K562 (cell line): ENCODE data around the gene TBX1. TPM values are rescaled to one million over a fixed set of nuclear protein-coding genes. Genes with fewer than 3 reads are reported as not detected.

ENCODE experiments used
- C11orf30 ChIP-seq: fragments of 450-650 bp; IDR thresholded peaks from 2 replicates; pipeline ENCODE4 v1.6.1; 2016; ENCODE audit warnings: low read depth, mild to moderate bottlenecking
- FIP1L1 ChIP-seq: fragments of 200-400 bp; formaldehyde crosslinking; IDR thresholded peaks from 2 replicates; pipeline ENCODE4 v1.6.1; 2018; ENCODE audit warnings: mild to moderate bottlenecking, low read depth, low read length; ENCODE audit not compliant: poor library complexity, severe bottlenecking
- FOXA3 ChIP-seq, 2 experiments: fragments of 450-650 bp in 1 of 2; sonication (generic) in 1 of 2; formaldehyde crosslinking; IDR thresholded peaks in 1 of 2; conservative IDR thresholded peaks in 1 of 2; 2 replicates each; pipeline versions ENCODE4 v1.4.0 to v1.8.0; 2020 to 2022; ENCODE audit warnings: mild to moderate bottlenecking in 2 of 2, missing genetic modification reagents in 1 of 2
- FOXJ2 ChIP-seq: fragments of 200-800 bp; sonication (Bioruptor generic); IDR thresholded peaks from 2 replicates; pipeline ENCODE4 v1.6.1; 2016; ENCODE audit warnings: missing genetic modification characterization, missing compliant biosample characterization
- HDAC3 ChIP-seq: fragments of 450-650 bp; IDR thresholded peaks from 2 replicates; pipeline ENCODE4 v1.6.1; 2018; ENCODE audit warnings: borderline replicate concordance, mild to moderate bottlenecking, moderate library complexity; ENCODE audit not compliant: partially characterized antibody
- HDAC6 ChIP-seq: IDR thresholded peaks from 2 replicates; pipeline ENCODE4 v1.6.1; 2012; ENCODE audit warnings: low read depth, mild to moderate bottlenecking, control low read depth, inconsistent platforms, low read length, moderate library complexity
- KLF6 ChIP-seq: fragments of 250-450 bp; sonication (Bioruptor Pico); IDR thresholded peaks from 2 replicates; pipeline ENCODE4 v1.4.0; 2020; ENCODE audit warnings: mild to moderate bottlenecking, moderate library complexity, borderline replicate concordance
- MBD2 ChIP-seq: sonication (generic); IDR thresholded peaks from 2 replicates; pipeline ENCODE4 v1.6.1; 2016; ENCODE audit warnings: low read depth, borderline replicate concordance
- POLR2B ChIP-seq: fragments of 450-650 bp; IDR thresholded peaks from 2 replicates; pipeline ENCODE4 v1.6.1; 2018; ENCODE audit warnings: low read depth; ENCODE audit not compliant: partially characterized antibody
- RBFOX2 ChIP-seq: fragments of 200-400 bp; formaldehyde crosslinking; IDR thresholded peaks from 2 replicates; pipeline ENCODE4 v1.6.1; 2017; ENCODE audit warnings: low read depth, mild to moderate bottlenecking, low read length, moderate library complexity
- RNF219 ChIP-seq: fragments of 250-450 bp; sonication (Bioruptor Pico); IDR thresholded peaks from 2 replicates; pipeline ENCODE4 v1.5.0; 2022; ENCODE audit warnings: mild to moderate bottlenecking
- ZBTB11 ChIP-seq, 3 experiments: fragments of 200-800 bp in 1 of 3; fragments of 250-450 bp in 1 of 3; fragments of 450-650 bp in 1 of 3; sonication (Bioruptor Pico) in 1 of 3; sonication (Bioruptor generic) in 1 of 3; formaldehyde crosslinking in 1 of 3; IDR thresholded peaks; 2 replicates each; pipeline versions ENCODE4 v1.6.1 to v1.8.0; 2016 to 2022; ENCODE audit warnings: mild to moderate bottlenecking in 2 of 3, missing genetic modification characterization in 2 of 3, missing compliant biosample characterization in 1 of 3, moderate library complexity in 1 of 3
- ZMIZ1 ChIP-seq, 2 experiments: fragments of 150-350 bp in 1 of 2; IDR thresholded peaks; 2 replicates each; pipeline ENCODE4 v1.6.1; 2012 to 2016; ENCODE audit warnings: low read depth in 2 of 2, low read length in 2 of 2, mild to moderate bottlenecking in 1 of 2, moderate library complexity in 1 of 2
- ZNF217 ChIP-seq: sonication (generic); formaldehyde crosslinking; IDR thresholded peaks from 2 replicates; pipeline ENCODE4 v1.8.0; 2022; ENCODE audit warnings: mild to moderate bottlenecking, missing genetic modification reagents
- ZNF57 ChIP-seq: fragments of 450-650 bp; formaldehyde crosslinking; IDR thresholded peaks from 2 replicates; pipeline ENCODE4 v1.4.0; 2020; ENCODE audit warnings: mild to moderate bottlenecking, moderate library complexity
- ZNF79 ChIP-seq: fragments of 250-450 bp; sonication (Bioruptor Pico); IDR thresholded peaks from 2 replicates; pipeline ENCODE4 v1.4.0; 2020; ENCODE audit warnings: low read depth, mild to moderate bottlenecking, moderate library complexity
- polyA plus RNA-seq, 8 experiments: library from polyadenylated mRNA; depleted of rRNA in 4 of 8; stranded (reverse) in 5 of 8; unstranded in 3 of 8; fragments of >200 nt; fragmentation: Nextera tagmentation in 2 of 8; fragmentation: Illumina TruSeq in 1 of 8; extraction: Ambion mirVana in 2 of 8; extraction: Trizol in 1 of 8; gene quantifications; 2 replicates each; pipeline versions ENCODE4 v1.2.1 to v1.2.3, GENCODE V29; 2011 to 2014; ENCODE audit warnings: inconsistent platforms in 1 of 8, missing spikeins in 1 of 8
- total RNA-seq, 7 experiments: library from RNA; depleted of rRNA in 6 of 7; stranded (reverse); fragments of >200 nt in 6 of 7; fragmentation: Illumina TruSeq in 2 of 7; extraction: Trizol in 2 of 7; gene quantifications; 2 replicates each; pipeline versions ENCODE4 v1.2.1 to v1.2.3, GENCODE V29; 2011 to 2021; ENCODE audit warnings: low replicate concordance in 1 of 7

Gene TBX1
- total and polyA plus RNA-seq, 9 of the 15 experiments (the other 6 are each of a cell fraction or from before 2014, with no cell fraction given): 0.07 to 35.0 (median 3.9) TPM

- TF ChIP-seq RNF219: no peak
- TF ChIP-seq MBD2: 0 out of 2 replicates have a peak, but pooled peaks have one; percentile 20
- no peak for TF ChIP-seq KLF6 (CRISPR knock-in tag)
- TF ChIP-seq HDAC3: no peak
- peak in 1 of 2 experiments; percentile 33; a peak in 1 of 4 replicates for TF ChIP-seq ZMIZ1 (IDR thresholded peaks at IDR 0.05; ENCODE audit: low read depth in 2 of 2, low read length in 2 of 2)
- TF ChIP-seq ZNF57 (CRISPR knock-in tag): peak; percentile 74; the same call in 1 of the 2 replicates
- TF ChIP-seq ZNF217: no peak
- TF ChIP-seq RBFOX2: peak; percentile 47; the same call in 1 of the 2 replicates
- no peak for TF ChIP-seq FOXJ2 (tag)
- no peak for TF ChIP-seq FOXA3 (CRISPR knock-in tag; conservative IDR thresholded peaks at IDR 0.05 in 1 of 2, IDR thresholded peaks at IDR 0.05 in 1 of 2)
- TF ChIP-seq FIP1L1: peak; percentile 52
- no peak for TF ChIP-seq C11orf30
- no peak for TF ChIP-seq POLR2B
- TF ChIP-seq HDAC6: no peak
- no peak for TF ChIP-seq ZBTB11 (CRISPR knock-in tag; IDR thresholded peaks at IDR 0.05)
- TF ChIP-seq ZNF79 (CRISPR knock-in tag): no peak
Measured at GRCh38 chr22:19762568-19763457, 2.2 kb downstream of the TBX1 start (continued).
